SK-N-MC (cell line): ENCODE measurements around the gene NUDT22.

Experiments
- EZH2 ChIP-seq: fragments of 200-600 bp; sonication (generic); IDR thresholded peaks from one replicate; pipeline ENCODE4 v1.6.1; 2017; ENCODE audit warnings: antibody characterized with exemption
- FOXP2 ChIP-seq: optimal IDR thresholded peaks from 2 replicates; pipeline ENCODE3; 2011; ENCODE audit warnings: mild to moderate bottlenecking, moderate library complexity; ENCODE audit not compliant: insufficient read depth; ENCODE audit errors: extremely low read length, control extremely low read depth
- POLR2AphosphoS5 ChIP-seq: IDR thresholded peaks from 2 replicates; pipeline ENCODE4 v1.6.1; 2012; ENCODE audit warnings: mild to moderate bottlenecking, low read depth, low read length, borderline replicate concordance

DNA sequence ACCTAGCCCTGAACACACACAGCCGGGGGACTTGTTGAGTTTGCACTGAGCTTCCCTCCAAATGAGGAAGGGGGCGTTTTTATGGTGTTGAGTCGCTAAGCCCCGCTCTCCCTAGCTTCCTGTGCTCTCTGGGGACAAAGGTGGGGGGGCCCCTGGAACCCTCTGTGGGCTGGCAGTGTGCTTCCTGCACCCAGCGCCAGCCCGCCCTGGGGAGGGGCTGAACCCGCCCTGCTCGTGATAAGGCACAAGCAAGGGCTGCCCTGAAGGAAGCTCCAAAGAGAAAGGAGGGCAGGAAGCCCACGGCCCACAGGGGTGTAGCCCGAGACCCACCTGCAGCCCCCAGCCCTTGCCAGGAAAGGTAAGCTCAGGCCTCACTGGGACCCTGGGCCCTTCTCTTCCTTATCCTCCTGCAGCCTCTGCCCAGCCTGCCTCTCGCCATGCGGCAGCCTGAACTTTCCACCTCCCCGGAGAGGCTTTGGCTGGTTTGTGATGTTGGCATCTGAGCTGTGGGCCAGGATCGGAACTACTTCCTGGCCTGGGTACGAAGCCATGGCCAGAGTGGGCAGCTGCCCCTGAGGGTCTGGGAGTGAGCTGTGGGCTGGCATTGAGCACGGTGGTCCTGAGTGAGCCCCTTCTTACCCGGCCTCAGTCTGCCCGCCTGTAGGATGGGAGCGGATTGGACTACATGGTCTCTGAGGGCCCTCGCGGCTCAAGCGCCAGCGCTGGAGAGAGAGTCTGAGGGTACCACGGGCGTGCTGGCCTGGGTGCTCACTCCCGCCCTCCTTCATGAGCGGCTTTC lies 19.4 kb upstream of the NUDT22 start, which contains the start of gene FERMT3:
- TF ChIP-seq EZH2 (no peak), POLR2AphosphoS5 (0 out of 2 replicates have a peak, but pooled peaks have one; percentile 10), FOXP2 (no peak)
